NCI-H2171 treated with DMSO at 0.1 percent for 48 hours (cell line): ENCODE data around the gene C19orf12.

Source experiments
- DNase-seq: peaks from one replicate; lab custom pipeline; 2025; lab: John Stamatoyannopoulos, UW

Gene C19orf12

DNA sequence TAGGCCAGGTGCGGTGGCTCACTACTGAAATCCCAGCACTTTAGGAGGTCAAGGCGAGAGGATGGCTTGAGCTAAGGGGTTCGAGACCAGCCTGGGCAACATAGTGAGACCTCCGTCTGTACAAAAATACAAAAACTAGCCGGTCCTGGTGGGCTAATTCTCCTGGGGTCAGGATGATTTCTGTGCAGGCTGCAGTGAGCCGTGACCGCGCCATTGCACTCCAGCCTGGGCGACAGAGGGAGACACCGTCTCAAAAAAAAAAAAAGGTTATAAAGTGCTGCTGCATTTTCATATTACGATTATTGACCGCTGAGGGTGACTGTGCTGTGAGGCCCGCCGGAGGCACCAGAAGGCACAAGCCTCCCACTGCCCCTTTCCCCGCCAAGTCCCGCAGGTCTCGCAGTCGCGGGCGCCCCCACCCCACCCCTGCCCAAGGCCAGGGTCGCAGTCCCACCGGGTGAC is 50.3 kb downstream of the C19orf12 start:
- peak; percentile 26 for DNase-seq

- DNase-seq, result no peak
Measured at GRCh38 chr19:29663861-29664752, 51.0 kb downstream of the C19orf12 start.

DNA sequence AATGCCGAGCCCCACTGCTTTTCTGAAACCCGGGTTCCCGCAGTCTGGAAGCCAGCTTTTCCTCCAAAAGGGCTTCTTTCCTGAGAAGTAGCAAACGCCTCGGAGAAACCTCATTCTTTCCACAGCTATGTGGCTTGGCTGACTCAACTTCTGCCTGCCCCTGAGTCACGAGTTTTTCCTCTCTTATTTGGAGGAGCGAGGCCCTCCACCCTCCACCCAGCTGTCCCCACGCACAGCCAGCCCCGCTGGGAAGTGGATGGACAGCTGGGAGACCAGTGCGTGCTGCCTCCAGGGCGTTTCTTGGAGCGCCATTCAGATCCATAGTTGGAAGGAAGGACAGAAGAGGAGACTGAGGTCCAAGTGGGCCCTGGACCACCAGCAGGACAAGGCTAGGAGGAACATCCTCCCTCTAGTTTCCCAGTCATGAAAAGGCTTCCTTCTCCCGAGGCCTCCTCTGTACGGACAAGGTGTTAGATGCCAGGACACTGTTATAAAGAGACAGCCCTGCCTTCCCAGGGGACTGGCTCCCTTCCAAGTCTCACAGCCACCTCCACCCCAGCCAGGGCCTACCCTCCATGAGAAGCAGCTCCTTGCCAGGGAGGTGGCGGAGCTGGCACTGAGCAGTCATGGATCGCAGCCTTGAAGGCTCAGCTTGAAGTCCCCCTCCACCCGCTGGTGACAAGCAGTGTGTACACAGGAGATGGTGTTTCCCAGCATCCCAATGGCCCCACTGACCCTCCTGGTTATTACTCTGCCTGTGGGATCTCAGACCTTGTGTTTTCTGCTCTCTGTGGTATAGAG is 52.3 kb downstream of the C19orf12 start:
- DNase-seq, result no peak

DNA sequence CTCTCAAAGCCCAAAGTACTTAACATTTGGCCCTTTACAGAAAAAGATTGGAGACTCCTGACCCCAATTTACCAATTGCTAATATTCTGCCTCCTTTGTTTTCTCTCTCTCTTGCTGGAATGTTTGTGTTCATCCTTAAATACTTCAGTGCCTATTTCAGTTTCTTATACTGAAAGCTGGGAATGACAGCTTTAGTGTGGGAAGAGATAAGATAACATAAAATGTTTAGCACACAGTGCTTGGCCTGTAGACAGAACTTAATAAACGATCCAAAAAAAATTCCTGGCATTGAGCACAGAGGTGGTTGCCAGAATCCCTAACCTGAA is 52.8 kb downstream of the C19orf12 start:
- no peak for DNase-seq

GRCh38 chr19:29660835-29661234 is 54.2 kb downstream of the C19orf12 start:
- no peak for DNase-seq

DNA sequence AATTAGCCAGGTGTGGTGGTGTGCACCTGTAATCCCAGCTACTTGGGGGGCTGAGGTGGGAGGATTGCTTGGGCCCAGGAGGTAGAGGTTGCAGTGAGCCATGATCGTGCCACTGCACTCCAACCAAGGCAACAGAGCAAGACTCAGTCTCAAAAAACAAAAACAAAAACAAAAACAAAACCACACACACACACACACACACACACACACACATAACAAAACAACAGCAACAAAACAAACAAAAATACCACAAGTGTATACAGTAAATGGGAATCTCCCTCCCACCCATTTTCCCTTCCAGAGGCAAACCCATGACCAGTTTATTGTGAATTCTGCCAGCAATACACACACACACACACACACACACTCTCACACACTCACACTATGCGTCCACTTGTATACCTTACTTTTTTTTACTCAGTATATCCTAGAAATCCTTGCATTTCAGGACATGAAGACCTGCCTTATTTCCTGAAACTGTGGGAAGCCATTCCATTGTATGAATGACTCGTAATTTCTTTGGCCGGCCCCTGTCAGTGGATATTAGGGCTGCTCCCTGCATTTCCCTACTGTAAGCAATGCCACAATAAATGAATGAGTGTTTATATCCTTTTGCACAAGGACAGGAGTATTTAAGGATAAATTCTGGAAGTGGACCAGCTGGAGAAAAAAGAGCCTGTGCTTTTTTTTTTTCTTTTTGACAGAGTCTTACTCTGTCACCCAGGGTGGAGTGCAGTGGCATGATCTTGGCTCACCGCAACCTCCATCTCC is 56.7 kb downstream of the C19orf12 start:
- no peak for DNase-seq

GRCh38 chr19:29655648-29656335 is 59.3 kb downstream of the C19orf12 start:
- no peak for DNase-seq

DNA sequence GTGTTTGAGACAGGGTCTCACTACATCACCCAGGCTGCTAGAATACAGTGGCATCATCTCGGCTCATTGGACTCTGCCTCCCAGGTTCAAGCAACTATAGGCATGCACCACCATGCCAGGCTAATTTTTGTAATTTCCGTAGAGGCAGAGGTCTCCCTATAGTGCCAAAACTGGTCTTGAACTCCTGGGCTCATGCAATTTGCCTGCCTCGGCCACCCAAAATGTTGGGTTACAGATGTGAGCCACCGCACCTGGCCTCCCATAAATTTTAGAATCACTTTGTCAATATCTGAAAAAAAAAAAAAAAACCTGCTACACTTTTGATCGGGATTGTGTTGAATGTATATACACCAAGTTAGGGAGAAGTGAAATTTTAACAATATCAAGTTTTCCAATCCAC is 61.7 kb downstream of the C19orf12 start:
- no peak for DNase-seq

DNA sequence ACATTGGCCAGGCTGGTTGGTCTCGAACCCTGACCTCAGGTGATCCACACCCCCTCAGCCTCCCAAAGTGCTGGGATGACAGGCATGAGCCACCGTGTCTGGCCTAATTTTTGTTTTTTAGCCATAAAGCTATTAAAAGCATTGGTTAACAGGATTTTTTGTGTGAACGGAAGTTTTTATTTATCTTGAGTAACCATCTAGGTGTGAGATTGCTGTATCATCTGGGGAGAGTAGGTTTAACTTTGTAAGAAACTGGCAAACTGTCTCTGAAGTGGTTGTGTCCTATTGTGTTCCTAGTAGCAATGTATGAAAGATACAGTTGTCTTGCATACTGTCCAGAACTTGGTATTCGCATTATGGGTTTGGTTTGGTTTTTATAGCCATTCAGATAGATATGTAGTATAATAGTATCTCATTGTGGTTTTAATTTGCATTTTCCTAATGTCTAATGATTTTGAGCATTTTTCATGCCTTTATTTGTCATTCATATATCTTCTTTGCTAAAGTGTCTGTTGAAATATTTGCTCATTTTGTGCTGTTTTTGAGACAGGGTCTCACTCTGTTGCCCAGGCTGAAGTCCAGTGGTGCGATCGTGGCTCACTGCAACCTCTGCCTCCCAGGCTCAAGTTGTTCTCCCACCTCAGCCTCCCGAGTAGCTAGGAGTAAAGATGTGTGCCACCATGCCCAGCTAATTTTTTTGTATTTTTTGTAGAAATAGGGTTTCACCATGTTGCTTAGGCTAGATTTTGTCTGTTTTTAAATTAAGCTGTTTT is 63.3 kb downstream of the C19orf12 start:
- no peak for DNase-seq

- no peak for DNase-seq
Measured at GRCh38 chr19:29650772-29651387, 64.2 kb downstream of the C19orf12 start.
